HG03342 (cell line): ENCODE data around the gene PDZRN4.
"Not testable (repeated sequence)": the region's sequence is repeated elsewhere in the genome, so short reads cannot be mapped to it uniquely, and the experiment has no call there.

Experiments used
- ATAC-seq: cut with Tn5 transposase; IDR thresholded peaks from one replicate; pipeline ENCODE4 v1.9.1; 2021; ENCODE audit warnings: mild to moderate bottlenecking, moderate library complexity; ENCODE audit not compliant: unreplicated experiment

Gene PDZRN4

GRCh38 chr12:41545761-41546160 lies 357.6 kb downstream of the PDZRN4 start:
- ATAC-seq: no peak

- ATAC-seq: not testable (repeated sequence)
Observed at GRCh38 chr12:41547071-41547470, 359.0 kb downstream of the PDZRN4 start.

- ATAC-seq: no peak
Observed at GRCh38 chr12:41548926-41549325, 360.8 kb downstream of the PDZRN4 start.

- ATAC-seq: no peak
Observed at GRCh38 chr12:41552588-41552987, 364.5 kb downstream of the PDZRN4 start.

- no peak for ATAC-seq
Observed at GRCh38 chr12:41556176-41556575, 368.1 kb downstream of the PDZRN4 start.

GRCh38 chr12:41557344-41557743 lies 369.2 kb downstream of the PDZRN4 start:
- ATAC-seq: no peak

GRCh38 chr12:41558671-41559070 lies 370.6 kb downstream of the PDZRN4 start:
- no peak for ATAC-seq

GRCh38 chr12:41563051-41563450 lies 374.9 kb downstream of the PDZRN4 start:
- ATAC-seq: no peak

- ATAC-seq: no peak
Observed at GRCh38 chr12:41564816-41565215, 376.7 kb downstream of the PDZRN4 start.

GRCh38 chr12:41566703-41567102 lies 378.6 kb downstream of the PDZRN4 start:
- no peak for ATAC-seq

GRCh38 chr12:41573445-41573844 lies 385.3 kb downstream of the PDZRN4 start:
- no peak for ATAC-seq

GRCh38 chr12:41576925-41577324 lies 388.8 kb downstream of the PDZRN4 start:
- ATAC-seq: no peak

- ATAC-seq: no peak
Observed at GRCh38 chr12:41577995-41578394, 389.9 kb downstream of the PDZRN4 start.

GRCh38 chr12:41585784-41586183 lies 397.7 kb downstream of the PDZRN4 start:
- no peak for ATAC-seq

GRCh38 chr12:41587574-41587973 lies 399.5 kb downstream of the PDZRN4 start:
- no peak for ATAC-seq

- no peak for ATAC-seq
Observed at GRCh38 chr12:41589878-41590277, 401.8 kb downstream of the PDZRN4 start.

- ATAC-seq: no peak
Observed at GRCh38 chr12:41596190-41596589, 408.1 kb downstream of the PDZRN4 start.

GRCh38 chr12:41604830-41605229 lies 416.7 kb downstream of the PDZRN4 start:
- no peak for ATAC-seq

GRCh38 chr12:41605545-41606305 lies 417.6 kb downstream of the PDZRN4 start:
- peak; percentile 46 for ATAC-seq

- no peak for ATAC-seq
Observed at GRCh38 chr12:41606468-41607445, 418.6 kb downstream of the PDZRN4 start.

GRCh38 chr12:41612892-41613557 lies 424.9 kb downstream of the PDZRN4 start:
- ATAC-seq: no peak
